Right lobe of liver (tissue), 6 donors: ENCODE measurements around the gene G3BP2. TPM values are rescaled to one million over a fixed set of nuclear protein-coding genes. Genes with fewer than 3 reads are reported as not detected.

ENCODE experiments used
- ATAC-seq, 4 donors: fragments of 200-7000 bp; cut with Tn5 transposase; one replicate each; pipeline ENCODE4 v1.9.1; 2020; ENCODE audit warnings: mild to moderate bottlenecking in 4 of 4, moderate library complexity in 4 of 4
- DNase-seq, 3 donors: peaks; one replicate each; pipeline ENCODE4 v3.0.0-alpha.2; 2020
- H3K27ac ChIP-seq, 3 donors: fragments of 200-600 bp; one replicate each; pipeline ENCODE4 v1.8.0; 2022
- H3K27me3 ChIP-seq, 2 donors: fragments of 200-600 bp; one replicate each; pipeline ENCODE4 v1.8.0; 2022
- H3K36me3 ChIP-seq, 4 donors: fragments of 200-600 bp; sonication (generic) in 1 of 4; one replicate each; pipeline versions ENCODE4 v1.5.1 to v1.8.0; 2017 to 2022; ENCODE audit warnings: control low read depth in 1 of 4
- H3K4me1 ChIP-seq, 4 donors: fragments of 200-600 bp; sonication (generic) in 1 of 4; one replicate each; pipeline versions ENCODE4 v1.5.1 to v1.8.0; 2017 to 2022; ENCODE audit warnings: control low read depth in 1 of 4
- H3K4me3 ChIP-seq, 3 donors: fragments of 200-600 bp; one replicate each; pipeline ENCODE4 v1.8.0; 2022
- H3K9me3 ChIP-seq, 4 donors: fragments of 200-600 bp; sonication (generic) in 1 of 4; one replicate each; pipeline versions ENCODE4 v1.5.1 to v1.8.0; 2017 to 2022; ENCODE audit warnings: control low read depth in 1 of 4
- CTCF ChIP-seq, 4 donors: fragments of 200-600 bp in 3 of 4; fragments of 450-650 bp in 1 of 4; IDR thresholded peaks; one replicate each; pipeline versions ENCODE4 v1.5.1 to v1.8.0; 2016 to 2022; ENCODE audit warnings: antibody characterized with exemption in 4 of 4, mild to moderate bottlenecking in 2 of 4
- POLR2A ChIP-seq: fragments of 450-650 bp; IDR thresholded peaks from one replicate; pipeline ENCODE4 v1.6.1; 2017; ENCODE audit warnings: antibody characterized with exemption, mild to moderate bottlenecking
- WGBS: methylation state at CpG from one replicate; pipeline ENCODE4 v1.1.6; 2018; ENCODE audit warnings: low coverage, low lambda C conversion rate; ENCODE audit not compliant: insufficient coverage; ENCODE audit errors: missing lambda C conversion rate; 5-methylcytosine and 5-hydroxymethylcytosine counted together
- intact Hi-C, 2 donors: fragments of 100-400 bp; cut with DNase I; formaldehyde crosslinking; loops; one replicate each; pipeline versions ENCODE4 v1.11.2 to v1.14.1; 2022
- small RNA-seq, 2 experiments: library from RNA; depleted of rRNA; stranded (forward); fragments of <200 nt; gene quantifications; one replicate each; pipeline ENCODE3, GENCODE V24; 2016
- total RNA-seq, 6 experiments: library from RNA; depleted of rRNA in 2 of 6; stranded (reverse); fragments of >200 nt in 2 of 6; fragmentation: NEBNext Ultra II Directional in 3 of 6; extraction: Animal tissue kit (Norgen Biotek cat#: 25700) in 3 of 6; gene quantifications; one replicate each; pipeline versions ENCODE4 v1.1.0 to v1.2.4, GENCODE V29; 2016 to 2023
- donor health status: DM: no; HTN: yes; CAD: no.
- donor health status: DM: no; HTN: no; CAD: no.
- donor health status: DM: no; HTN: no; CAD: no.
- donor health status: DM: no; HTN: yes; CAD: no.
- donor health status: DM: no; HTN: yes; CAD: no.

G3BP2 gene
- total RNA-seq, 6 experiments from 2014 or later, result 47.6 to 68.9 (median 64.5) TPM

GRCh38 chr4:75598390-75598789 lies 74.8 kb downstream of the G3BP2 start:
- DNase-seq (no peak), ATAC-seq (no peak)
- intact Hi-C loops, result no loop called here
- WGBS, result 58% methylated on average over 3 of the region's 3 CpGs
- Histone ChIP-seq H3K4me3 (no peak overlapping the region), H3K9me3 (no peaks in the 10 kb centered on the region), H3K27me3 (no peaks in the 10 kb centered on the region), H3K36me3 (no peaks in the 10 kb centered on the region), H3K4me1 (no peaks in the 10 kb centered on the region), H3K27ac (no peak overlapping the region)
- TF ChIP-seq CTCF (IDR thresholded peaks at IDR 0.05) (no peak), POLR2A (no peak)

- TF ChIP-seq CTCF (IDR thresholded peaks at IDR 0.05) (no peak), POLR2A (no peak)
- intact Hi-C loops, result no loop called here
- Histone ChIP-seq H3K36me3 (no peaks in the 10 kb centered on the region), H3K27me3 (no peaks in the 10 kb centered on the region), H3K27ac (no peak overlapping the region), H3K9me3 (no peaks in the 10 kb centered on the region), H3K4me3 (no peak overlapping the region), H3K4me1 (no peaks in the 10 kb centered on the region)
- 48% methylated on average over 3 of the region's 3 CpGs for WGBS
- ATAC-seq (no peak), DNase-seq (no peak)
Observed at GRCh38 chr4:75596061-75596460, 77.2 kb downstream of the G3BP2 start.

- intact Hi-C loops, result no loop called here
- DNase-seq (no peak), ATAC-seq (no peak)
- 79% methylated on average over 1 of the region's 1 CpG for WGBS
- no peaks in the 10 kb centered on the region for H3K27me3 ChIP-seq
- no peaks in the 10 kb centered on the region for H3K9me3 ChIP-seq
- H3K4me1 ChIP-seq, result no peaks in the 10 kb centered on the region
- H3K27ac ChIP-seq, result no peak overlapping the region
- H3K36me3 ChIP-seq, result no peaks in the 10 kb centered on the region
- no peak for TF ChIP-seq CTCF (IDR thresholded peaks at IDR 0.05)
- TF ChIP-seq POLR2A, result no peak
- no peak overlapping the region for H3K4me3 ChIP-seq
Observed at GRCh38 chr4:75593393-75593792, 79.8 kb downstream of the G3BP2 start.

Small RNA genes lying within 50 kb of the gene (small RNA-seq; reads per million reads assigned to genes)
- gene RF00019, result 0 reads per million in 2 experiments

Other genes with a start within 250 kb of the G3BP2 start
- gene RCHY1, start 159.0 kb downstream of the G3BP2 start, total RNA-seq, result 10 to 100 TPM in 5 of 6 experiments, 1 to 10 TPM in 1; 8.6 to 19.3 (median 14.0) TPM
- 10 to 100 TPM in 3 of 6 experiments, 1 to 10 TPM in 3; 6.8 to 11.5 (median 10.0) TPM for gene THAP6, start 158.9 kb downstream of the G3BP2 start, total RNA-seq
- not detected for gene ODAPH, start 117.3 kb downstream of the G3BP2 start, total RNA-seq
- gene CDKL2, start 42.9 kb downstream of the G3BP2 start, total RNA-seq, result under 1 TPM in 1 of 6 experiments, not detected in 5; 0.05 TPM
- gene USO1, start 51.2 kb upstream of the G3BP2 start, total RNA-seq, result 10 to 100 TPM; 43.7 to 64.0 (median 49.4) TPM
- not detected for gene PPEF2, start 229.0 kb upstream of the G3BP2 start, total RNA-seq